K562 (cell line): ENCODE data around the gene FAM184B. TPM values are rescaled to one million over a fixed set of nuclear protein-coding genes. Genes with fewer than 3 reads are reported as not detected.

ENCODE experiments used
- CEBPG ChIP-seq, 3 experiments: fragments of 200-800 bp in 1 of 3; sonication (Bioruptor generic) in 1 of 3; sonication (generic) in 1 of 3; formaldehyde crosslinking in 1 of 3; IDR thresholded peaks in 2 of 3; conservative IDR thresholded peaks in 1 of 3; 2 replicates each; pipeline versions ENCODE4 v1.6.1 to v1.8.0; 2016 to 2022; ENCODE audit warnings: missing compliant biosample characterization in 2 of 3, missing genetic modification characterization in 2 of 3, mild to moderate bottlenecking in 1 of 3, missing genetic modification reagents in 1 of 3
- CHCHD3 ChIP-seq: fragments of 250-450 bp; sonication (Bioruptor Pico); IDR thresholded peaks from 2 replicates; pipeline ENCODE4 v2.1.2; 2022; ENCODE audit warnings: mild to moderate bottlenecking
- E2F6 ChIP-seq, 2 experiments: IDR thresholded peaks; 2 replicates each; pipeline ENCODE4 v1.6.1; 2011; ENCODE audit warnings: borderline replicate concordance in 1 of 2, control low read depth in 1 of 2, low read depth in 1 of 2, low read length in 1 of 2, mild to moderate bottlenecking in 1 of 2, mixed read lengths in 1 of 2, moderate library complexity in 1 of 2; ENCODE audit not compliant: insufficient read depth in 1 of 2, insufficient read length in 1 of 2, poor library complexity in 1 of 2, severe bottlenecking in 1 of 2; ENCODE audit errors: extremely low read depth in 1 of 2
- ETV6 ChIP-seq, 3 experiments: fragments of 150-350 bp in 1 of 3; sonication (generic) in 1 of 3; formaldehyde crosslinking in 1 of 3; IDR thresholded peaks; 2 replicates each; pipeline versions ENCODE4 v1.6.1 to v1.8.0; 2014 to 2022; ENCODE audit warnings: borderline replicate concordance in 2 of 3, low read depth in 2 of 3, antibody characterized with exemption in 1 of 3, low read length in 1 of 3, mild to moderate bottlenecking in 1 of 3, missing genetic modification reagents in 1 of 3
- MAZ ChIP-seq, 2 experiments: fragments of 450-650 bp in 1 of 2; sonication (generic) in 1 of 2; formaldehyde crosslinking; IDR thresholded peaks in 1 of 2; conservative IDR thresholded peaks in 1 of 2; 2 replicates each; pipeline versions ENCODE4 v1.4.0 to v1.5.0; 2020; ENCODE audit warnings: mild to moderate bottlenecking in 1 of 2, missing genetic modification reagents in 1 of 2
- NCOA4 ChIP-seq: fragments of 450-650 bp; IDR thresholded peaks from 2 replicates; pipeline ENCODE4 v1.6.1; 2018; ENCODE audit warnings: mild to moderate bottlenecking; ENCODE audit not compliant: partially characterized antibody
- NFRKB ChIP-seq: fragments of 450-650 bp; IDR thresholded peaks from 2 replicates; pipeline ENCODE4 v1.6.1; 2016; ENCODE audit warnings: low read depth
- POLR2H ChIP-seq: IDR thresholded peaks from 2 replicates; pipeline ENCODE4 v1.6.1; 2016; ENCODE audit warnings: missing genetic modification characterization, low read depth, mild to moderate bottlenecking, control low read depth, missing compliant biosample characterization, moderate library complexity
- POU5F1 ChIP-seq: fragments of 150-350 bp; IDR thresholded peaks from 2 replicates; pipeline ENCODE4 v1.6.1; 2014; ENCODE audit warnings: borderline replicate concordance, low read length, low read depth, mild to moderate bottlenecking; ENCODE audit not compliant: partially characterized antibody
- RUNX1 ChIP-seq: sonication (generic); IDR thresholded peaks from 2 replicates; pipeline ENCODE4 v1.6.1; 2016; ENCODE audit warnings: antibody characterized with exemption, low read depth
- SRF ChIP-seq, 2 experiments: fragments of 250-450, 450-650 bp in 1 of 2; sonication (Bioruptor Pico) in 1 of 2; sonication (generic) in 1 of 2; formaldehyde crosslinking; IDR thresholded peaks; 2 replicates each; pipeline versions ENCODE4 v1.5.0 to v1.5.1; 2020 to 2022; ENCODE audit warnings: mild to moderate bottlenecking in 1 of 2, missing genetic modification reagents in 1 of 2
- TFE3 ChIP-seq: fragments of 450-650 bp; formaldehyde crosslinking; IDR thresholded peaks from 2 replicates; pipeline ENCODE4 v1.4.0; 2020; ENCODE audit warnings: mild to moderate bottlenecking, mixed read lengths
- TOE1 ChIP-seq, 2 experiments: fragments of 450-650 bp in 1 of 2; sonication (generic) in 1 of 2; formaldehyde crosslinking in 1 of 2; IDR thresholded peaks; 2 replicates each; pipeline versions ENCODE4 v1.7.1 to v1.8.0; 2016 to 2022; ENCODE audit warnings: borderline replicate concordance in 2 of 2, mild to moderate bottlenecking in 2 of 2, antibody characterized with exemption in 1 of 2, inconsistent platforms in 1 of 2, low read depth in 1 of 2, missing genetic modification reagents in 1 of 2, moderate library complexity in 1 of 2
- U2AF1 ChIP-seq: fragments of 200-400 bp; formaldehyde crosslinking; optimal IDR thresholded peaks from 2 replicates; pipeline ENCODE3; 2017; ENCODE audit warnings: mild to moderate bottlenecking, low read depth, low read length, moderate library complexity
- ZBTB12 ChIP-seq: fragments of 250-450 bp; sonication (Bioruptor Pico); IDR thresholded peaks from 2 replicates; pipeline ENCODE4 v1.4.0; 2020
- ZFX ChIP-seq: sonication (generic); formaldehyde crosslinking; IDR thresholded peaks from 2 replicates; pipeline ENCODE4 v1.8.0; 2022; ENCODE audit warnings: mild to moderate bottlenecking, missing genetic modification reagents, moderate library complexity
- ZNF395 ChIP-seq: fragments of 200-800 bp; sonication (Bioruptor generic); IDR thresholded peaks from 2 replicates; pipeline ENCODE4 v1.6.1; 2017; ENCODE audit warnings: missing genetic modification characterization, missing compliant biosample characterization
- polyA plus RNA-seq, 8 experiments: library from polyadenylated mRNA; depleted of rRNA in 4 of 8; stranded (reverse) in 5 of 8; unstranded in 3 of 8; fragments of >200 nt; fragmentation: Nextera tagmentation in 2 of 8; fragmentation: Illumina TruSeq in 1 of 8; extraction: Ambion mirVana in 2 of 8; extraction: Trizol in 1 of 8; gene quantifications; 2 replicates each; pipeline versions ENCODE4 v1.2.1 to v1.2.3, GENCODE V29; 2011 to 2014; ENCODE audit warnings: inconsistent platforms in 1 of 8, missing spikeins in 1 of 8
- total RNA-seq, 7 experiments: library from RNA; depleted of rRNA in 6 of 7; stranded (reverse); fragments of >200 nt in 6 of 7; fragmentation: Illumina TruSeq in 2 of 7; extraction: Trizol in 2 of 7; gene quantifications; 2 replicates each; pipeline versions ENCODE4 v1.2.1 to v1.2.3, GENCODE V29; 2011 to 2021; ENCODE audit warnings: low replicate concordance in 1 of 7

FAM184B gene
- total and polyA plus RNA-seq, 9 of the 15 experiments (the other 6 are each of a cell fraction or from before 2014, with no cell fraction given) = not detected

- no peak for TF ChIP-seq E2F6 (IDR thresholded peaks at IDR 0.05; ENCODE audit: borderline replicate concordance in 1 of 2, extremely low read depth in 1 of 2, insufficient read depth in 1 of 2, insufficient read length in 1 of 2, low read depth in 1 of 2, low read length in 1 of 2, poor library complexity in 1 of 2, severe bottlenecking in 1 of 2)
- peak; percentile 46 for TF ChIP-seq NCOA4
- TF ChIP-seq POLR2H (tag) = peak; percentile 79
- peak; percentile 87 for TF ChIP-seq CEBPG (CRISPR knock-in tag; IDR thresholded peaks at IDR 0.05)
- peak; percentile 72 to 94 for TF ChIP-seq CEBPG (tag; conservative IDR thresholded peaks at IDR 0.05 in 1 of 2, IDR thresholded peaks at IDR 0.05 in 1 of 2)
- 0 out of 2 replicates have a peak, but pooled peaks have one; percentile 21 for TF ChIP-seq ZBTB12 (CRISPR knock-in tag)
- peak; percentile 100 for TF ChIP-seq TFE3
- peak; percentile 76; the same call in 1 of the 2 replicates for TF ChIP-seq CHCHD3 (CRISPR knock-in tag)
- TF ChIP-seq ZFX (CRISPR knock-in tag) = peak; percentile 74
- no peak for TF ChIP-seq ETV6 (IDR thresholded peaks at IDR 0.05; ENCODE audit: borderline replicate concordance in 1 of 2, low read depth in 2 of 2, low read length in 1 of 2)
- no peak for TF ChIP-seq ETV6 (CRISPR knock-in tag; IDR thresholded peaks at IDR 0.05; ENCODE audit: borderline replicate concordance)
- peak; percentile 24 to 30; a peak in 1 of 4 replicates for TF ChIP-seq MAZ (CRISPR knock-in tag; conservative IDR thresholded peaks at IDR 0.05 in 1 of 2, IDR thresholded peaks at IDR 0.05 in 1 of 2)
- TF ChIP-seq ZNF395 (CRISPR knock-in tag) = peak; percentile 67; the same call in 1 of the 2 replicates
- TF ChIP-seq SRF (CRISPR knock-in tag; IDR thresholded peaks at IDR 0.05) = peak in 1 of 2 experiments; percentile 36; a peak in 1 of 4 replicates
- no peak for TF ChIP-seq POU5F1
- TF ChIP-seq NFRKB = peak; percentile 79; the same call in 1 of the 2 replicates
- TF ChIP-seq TOE1 (IDR thresholded peaks at IDR 0.05; ENCODE audit: borderline replicate concordance) = peak; percentile 99
- no peak for TF ChIP-seq TOE1 (CRISPR knock-in tag; IDR thresholded peaks at IDR 0.05; ENCODE audit: borderline replicate concordance, low read depth)
- TF ChIP-seq U2AF1 = no peak
- no peak for TF ChIP-seq RUNX1
Measured at GRCh38 chr4:17614416-17615299, 166.8 kb downstream of the FAM184B start, which contains the start of gene MED28 (continued).
